Ureter (tissue), 1 donor: ENCODE data around the gene TRIO. TPM values are rescaled to one million over a fixed set of nuclear protein-coding genes. Genes with fewer than 3 reads are reported as not detected.
"Not testable (repeated sequence)": the region's sequence is repeated elsewhere in the genome, so short reads cannot be mapped to it uniquely, and the experiment has no call there.

Experiments
- DNase-seq: peaks from one replicate; pipeline ENCODE4 v3.0.0-alpha.2; 2020; ENCODE audit warnings: low spot score
- total RNA-seq: library from RNA; stranded (reverse); gene quantifications from one replicate; pipeline ENCODE4 v1.2.4, GENCODE V29; 2023
- donor health status: DM: yes; HTN: yes; CAD: no.

Gene TRIO
- total RNA-seq, 1 donor from 2014 or later: 216 TPM

DNA sequence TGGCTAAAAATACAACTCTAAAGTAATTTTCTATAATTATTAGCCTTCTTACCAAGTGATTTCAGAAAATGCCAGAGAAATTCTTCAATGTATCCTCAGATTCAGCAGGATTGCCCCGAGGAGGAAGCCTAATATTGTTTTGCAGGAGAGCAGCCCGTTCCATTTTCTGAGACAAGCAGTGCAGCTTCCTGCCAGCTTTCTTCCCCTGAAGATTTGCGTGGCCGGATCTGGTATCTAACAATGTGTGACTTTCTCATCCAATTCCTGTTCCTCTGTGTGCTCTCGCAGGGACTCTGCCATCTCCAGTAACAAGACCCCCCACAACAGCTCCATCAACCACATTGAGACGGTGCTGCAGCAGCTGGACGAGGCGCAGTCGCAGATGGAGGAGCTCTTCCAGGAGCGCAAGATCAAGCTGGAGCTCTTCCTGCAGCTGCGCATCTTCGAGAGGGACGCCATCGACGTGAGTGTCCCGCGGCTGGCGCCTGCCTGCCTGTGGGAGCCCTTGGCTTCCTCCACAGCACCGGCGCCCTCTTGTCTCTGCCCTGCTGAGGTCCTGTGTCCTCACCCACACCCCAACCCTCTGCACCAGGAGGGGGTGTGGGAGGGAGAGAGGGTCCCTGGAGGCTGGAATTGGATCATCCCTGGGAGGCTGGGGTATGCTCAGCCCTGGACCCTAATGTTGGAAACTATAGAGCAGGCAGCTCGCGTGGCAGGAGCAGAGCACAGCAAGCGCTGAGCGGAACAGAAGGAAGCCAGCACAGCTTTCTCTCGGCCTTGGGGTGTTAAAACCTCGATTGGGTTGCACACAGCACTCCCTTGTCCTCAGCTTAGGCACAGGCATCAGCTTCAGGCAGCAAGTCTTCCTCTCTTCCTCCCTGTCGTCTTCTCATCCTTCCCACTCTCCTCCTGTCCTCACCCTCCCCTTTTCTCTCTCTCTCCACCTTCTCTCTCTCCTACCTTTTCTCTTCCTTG lies 216.2 kb downstream of the TRIO start:
- DNase-seq: no peak

DNA sequence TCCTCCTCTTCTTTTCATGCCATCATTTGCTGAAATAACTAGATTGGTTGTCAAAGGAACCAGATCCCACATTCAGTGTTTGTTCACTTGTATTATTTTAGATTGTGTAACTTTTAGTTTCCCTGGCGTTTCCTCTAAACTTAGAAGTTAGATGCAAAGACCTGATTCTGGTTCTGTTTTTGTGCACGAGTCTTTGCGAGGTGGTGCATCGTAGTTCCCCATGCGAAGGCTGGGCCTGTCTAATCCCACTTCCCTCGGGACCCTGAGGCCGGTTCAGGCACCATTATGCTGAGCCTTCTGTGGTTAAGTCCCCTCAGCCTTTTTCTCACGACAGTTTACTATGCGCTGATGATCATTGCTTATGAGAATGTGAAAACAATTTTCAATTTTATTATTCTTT lies 219.3 kb downstream of the TRIO start:
- DNase-seq: no peak

DNA sequence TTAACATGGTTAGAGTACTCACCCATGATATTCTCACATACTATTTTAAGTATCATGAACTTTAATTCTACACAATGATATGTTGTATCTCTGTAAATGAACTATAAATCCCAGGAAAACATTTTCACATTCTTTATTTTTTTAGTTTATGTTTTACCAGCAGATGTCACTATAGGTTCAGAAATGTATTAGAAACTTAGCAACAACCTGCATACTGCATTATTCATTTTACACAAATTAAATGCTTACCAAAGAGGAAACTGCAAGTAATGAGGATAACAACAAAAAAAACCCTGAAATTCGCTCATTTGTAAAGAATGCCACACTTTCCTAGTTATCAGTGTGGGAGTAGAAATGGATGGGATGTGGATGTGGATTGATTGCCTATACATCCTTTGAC lies 221.0 kb downstream of the TRIO start:
- no peak for DNase-seq

DNA sequence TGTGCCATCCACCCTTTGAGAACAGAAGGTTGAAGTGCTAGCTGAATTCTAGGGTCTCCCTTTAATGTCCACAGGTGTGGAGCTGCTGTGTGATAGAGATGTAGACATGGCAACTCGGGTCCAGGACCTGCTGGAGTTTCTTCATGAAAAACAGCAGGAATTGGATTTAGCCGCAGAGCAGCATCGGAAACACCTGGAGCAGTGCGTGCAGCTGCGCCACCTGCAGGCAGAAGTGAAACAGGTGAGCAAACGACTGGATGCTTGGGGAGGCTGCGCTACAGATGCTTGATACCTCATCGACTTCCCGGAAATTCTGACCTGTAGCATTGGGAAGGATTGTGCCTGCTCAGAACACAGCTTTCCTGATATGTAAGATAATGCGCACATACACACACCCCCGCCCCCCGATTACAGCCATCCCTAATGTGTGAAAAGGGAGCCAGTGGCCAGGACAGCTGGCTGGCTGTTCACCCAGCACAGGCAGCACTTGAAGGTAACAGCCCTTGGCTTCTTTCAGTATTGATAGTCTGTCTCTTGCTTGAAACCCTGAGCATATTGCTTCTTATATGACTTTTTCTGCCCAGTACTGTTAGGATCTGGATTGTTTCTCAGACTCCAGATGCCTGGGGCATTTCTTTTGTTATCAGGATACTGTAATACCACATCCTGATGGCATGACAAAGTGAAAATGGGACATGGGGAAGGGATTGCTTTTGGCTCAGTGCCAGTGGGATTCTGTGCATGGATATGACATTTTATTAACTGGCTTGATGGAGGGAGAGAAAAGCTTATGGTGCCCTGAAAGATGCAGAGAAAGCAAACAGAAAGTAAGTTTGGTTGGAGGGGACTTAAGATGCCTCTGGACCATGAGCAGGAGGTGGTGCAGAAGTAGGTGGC lies 221.7 kb downstream of the TRIO start:
- no peak for DNase-seq

DNA sequence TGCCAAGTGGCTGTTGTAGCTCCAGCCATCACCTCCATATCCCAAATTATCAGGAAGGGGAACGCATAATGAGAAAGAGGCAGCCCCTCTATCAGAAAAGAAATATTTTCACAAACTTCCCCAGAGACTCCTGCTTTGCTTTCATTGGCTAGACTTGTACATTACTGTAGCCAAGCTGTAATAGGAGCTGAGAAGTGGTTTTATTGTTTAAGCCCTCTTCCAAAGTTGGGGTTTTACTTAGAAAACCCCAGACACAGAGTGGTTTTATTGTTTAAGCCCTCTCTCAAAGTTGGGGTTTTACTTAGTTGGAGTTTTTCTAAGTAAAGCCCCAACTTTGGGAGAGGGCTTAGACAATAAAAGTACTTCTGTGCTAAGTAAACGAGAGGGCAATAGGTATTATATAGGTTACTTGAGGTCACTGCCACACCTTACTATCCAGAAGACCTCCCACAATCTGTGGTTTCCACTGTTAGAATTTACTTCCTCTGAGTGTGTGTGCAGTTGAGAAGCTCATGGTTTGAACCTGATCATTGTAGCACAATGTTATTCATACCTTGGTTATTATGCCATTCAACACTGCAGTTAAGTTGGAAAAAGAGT lies 222.8 kb downstream of the TRIO start:
- DNase-seq: no peak

DNA sequence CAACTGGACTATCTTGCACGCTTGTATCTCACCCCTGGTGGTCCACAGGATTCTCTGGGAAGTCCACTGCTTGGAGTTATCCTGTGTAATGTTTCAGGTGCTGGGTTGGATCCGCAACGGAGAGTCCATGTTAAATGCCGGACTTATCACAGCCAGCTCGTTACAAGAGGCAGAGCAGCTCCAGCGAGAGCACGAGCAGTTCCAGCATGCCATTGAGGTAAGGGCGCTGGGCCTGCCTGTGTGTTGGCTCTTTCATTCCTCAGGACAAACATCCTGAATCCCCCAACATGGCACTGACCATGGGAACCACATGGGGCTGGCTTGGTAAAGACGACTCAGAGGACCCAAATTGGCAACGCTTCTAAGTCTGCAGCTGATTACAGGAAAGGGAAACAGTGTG lies 223.6 kb downstream of the TRIO start:
- DNase-seq: no peak

DNA sequence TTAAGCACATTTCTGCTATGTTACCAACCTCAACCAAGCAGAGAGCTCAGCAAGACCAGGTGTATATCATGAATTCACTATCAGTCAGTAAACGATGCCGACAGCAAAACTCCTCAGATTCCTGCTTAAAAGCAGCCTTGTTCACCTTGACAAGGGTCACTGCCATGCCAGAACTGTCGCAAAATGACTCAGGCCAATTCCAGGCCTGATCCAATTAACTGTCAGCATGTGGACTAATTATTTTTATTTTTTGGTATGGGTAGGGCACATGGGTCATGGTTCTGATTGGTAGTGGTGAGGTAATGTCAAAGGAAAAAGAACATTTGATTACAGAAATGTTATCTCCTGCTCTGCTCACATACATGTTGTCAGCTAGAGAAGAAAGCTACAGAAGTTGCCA lies 224.2 kb downstream of the TRIO start:
- no peak for DNase-seq

DNA sequence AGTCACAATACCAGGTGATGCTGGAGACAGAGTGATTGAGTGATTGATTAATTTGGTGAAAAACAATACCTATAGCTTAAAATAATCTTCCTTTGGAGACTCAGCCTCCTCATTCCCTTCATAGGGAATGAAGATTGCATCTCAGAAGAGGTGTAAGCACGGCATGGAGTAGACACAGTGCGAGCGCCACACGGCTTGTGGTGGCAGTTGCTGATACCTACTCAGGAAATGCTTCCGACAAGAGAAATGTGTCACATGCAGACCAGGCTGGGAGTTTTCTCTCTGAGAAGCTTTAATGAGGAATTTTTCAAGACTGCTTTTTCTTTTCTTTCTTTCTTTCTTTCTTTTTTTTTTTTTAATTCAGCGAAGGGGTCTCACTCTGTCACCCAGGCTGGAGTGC lies 226.6 kb downstream of the TRIO start:
- no peak for DNase-seq

DNA sequence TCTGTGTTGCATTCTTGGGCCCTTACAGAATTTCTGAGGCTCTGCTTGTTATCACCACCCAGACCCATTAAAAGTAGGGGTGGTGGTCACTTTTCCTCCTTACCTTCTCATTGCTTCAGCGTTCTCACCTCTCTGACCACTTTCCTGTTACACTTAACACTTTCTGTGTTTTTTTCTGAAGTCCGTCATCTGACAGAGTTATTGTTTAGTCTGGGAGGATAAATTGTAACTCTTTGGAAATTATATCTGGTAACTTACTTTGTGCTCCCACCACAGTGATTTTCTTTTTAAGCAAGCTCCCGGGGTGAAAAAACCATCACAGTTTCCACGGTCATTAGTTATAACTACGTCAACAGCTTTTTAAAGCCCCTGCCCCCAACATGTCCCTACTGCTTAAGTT lies 227.2 kb downstream of the TRIO start:
- DNase-seq: no peak

DNA sequence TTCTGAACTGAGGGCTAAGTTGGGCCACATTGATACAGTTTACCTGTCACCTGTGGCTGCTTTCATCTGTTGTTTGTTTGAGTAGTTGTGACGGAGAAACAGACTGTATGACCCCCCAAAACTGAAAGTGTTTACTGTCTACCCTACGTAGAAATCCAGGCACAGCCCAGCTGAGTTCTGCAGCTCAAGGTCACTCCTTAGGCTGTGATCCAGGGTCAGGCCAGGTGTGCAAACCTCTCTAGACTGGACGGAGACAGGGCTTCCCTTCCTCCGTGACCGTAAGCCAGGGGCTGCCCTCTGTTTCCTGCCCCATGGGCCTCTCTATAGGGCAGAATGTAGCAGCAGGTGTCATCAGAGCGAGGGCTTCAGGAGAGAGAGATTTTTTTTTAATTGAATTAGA lies 230.5 kb downstream of the TRIO start:
- DNase-seq: no peak

DNA sequence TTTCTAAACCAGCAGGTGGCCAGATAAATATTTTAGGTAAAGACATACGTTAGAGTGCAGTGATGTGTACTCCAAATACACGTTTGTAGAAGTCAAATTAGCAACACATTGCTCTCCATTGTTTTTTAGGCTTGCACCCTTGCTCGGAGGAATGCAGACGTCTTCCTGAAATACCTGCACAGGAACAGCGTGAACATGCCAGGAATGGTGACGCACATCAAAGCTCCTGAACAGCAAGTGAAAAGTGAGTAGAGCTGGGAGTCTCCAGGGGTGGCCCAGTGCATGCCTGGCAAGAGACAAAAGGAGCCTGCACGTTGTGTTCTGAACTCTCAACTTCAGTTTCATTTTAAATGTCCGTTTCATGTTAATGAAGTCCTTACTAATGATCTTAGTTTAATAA lies 231.0 kb downstream of the TRIO start:
- DNase-seq: no peak

DNA sequence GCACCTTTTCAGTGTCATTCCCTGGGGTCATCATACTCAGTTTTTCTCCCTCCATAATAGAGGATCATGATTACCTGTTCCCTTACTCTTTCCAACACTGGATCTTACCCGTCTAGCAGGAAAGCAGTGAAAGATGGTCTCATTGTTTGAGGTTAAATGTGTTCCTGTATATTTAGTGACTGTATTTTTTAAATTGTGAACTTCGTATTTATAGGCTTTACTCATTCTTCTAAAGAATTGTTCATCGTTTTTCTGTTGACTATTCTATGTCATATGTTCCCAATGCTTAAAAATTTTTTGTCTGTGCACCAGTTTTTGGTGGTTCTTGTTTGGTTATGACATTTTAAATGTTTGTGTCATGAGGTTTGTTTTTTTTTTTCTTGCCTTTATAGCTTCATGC lies 233.6 kb downstream of the TRIO start:
- no peak for DNase-seq

DNA sequence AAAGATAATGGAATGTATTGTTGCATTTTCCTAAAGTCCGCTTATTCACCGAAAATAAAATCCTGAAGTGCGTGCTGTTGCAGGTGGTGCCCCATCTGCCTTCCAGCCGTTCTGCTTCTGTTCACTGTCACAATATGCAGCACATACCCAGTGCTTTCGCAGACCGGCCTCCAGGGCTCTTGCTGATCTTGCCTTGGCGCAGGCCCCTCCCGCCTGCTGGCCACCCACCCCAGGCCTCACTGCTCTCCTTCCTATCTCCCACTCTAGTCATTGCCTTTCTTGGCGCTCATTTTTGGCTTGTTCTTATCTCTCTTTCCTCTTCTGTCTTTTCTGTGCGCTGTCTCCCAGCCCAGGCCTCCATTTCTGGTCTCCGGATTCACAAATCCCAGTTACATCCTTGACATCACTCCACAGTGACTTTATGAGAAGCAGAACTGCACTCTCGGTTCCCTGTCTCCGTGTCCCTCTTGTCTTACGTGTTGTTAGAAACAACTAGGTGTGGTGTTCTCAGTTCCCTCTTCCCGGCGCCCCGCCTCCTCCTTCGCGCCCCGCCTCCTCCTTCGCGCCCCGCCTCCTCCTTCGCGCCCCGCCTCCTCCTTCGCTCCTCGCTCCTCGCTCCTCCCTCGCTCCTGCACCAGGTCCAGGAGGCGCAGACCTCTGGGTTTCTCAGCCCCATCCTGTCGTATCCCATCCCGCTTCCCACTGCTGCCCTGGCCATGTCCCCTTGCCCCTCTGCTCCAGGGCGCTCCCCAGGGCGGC lies 236.8 kb downstream of the TRIO start:
- DNase-seq: no peak

DNA sequence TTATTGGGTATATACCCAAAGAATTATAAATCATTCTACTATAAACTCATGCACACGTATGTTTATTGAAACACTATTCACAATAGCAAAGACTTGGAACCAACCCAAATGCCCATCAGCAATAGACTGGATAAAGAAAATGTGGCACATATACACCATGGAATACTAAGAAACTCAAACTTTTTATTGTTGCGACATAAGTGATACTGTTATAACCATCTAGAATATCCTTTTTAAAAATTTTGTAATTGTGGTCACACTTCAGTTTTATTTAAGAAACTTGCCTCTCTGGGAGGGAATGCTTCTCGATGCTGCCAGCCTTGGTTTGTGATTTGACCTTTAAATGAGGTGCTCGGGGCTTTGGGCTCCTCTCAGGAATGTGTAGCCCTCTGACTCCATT lies 237.6 kb downstream of the TRIO start:
- DNase-seq: no peak

DNA sequence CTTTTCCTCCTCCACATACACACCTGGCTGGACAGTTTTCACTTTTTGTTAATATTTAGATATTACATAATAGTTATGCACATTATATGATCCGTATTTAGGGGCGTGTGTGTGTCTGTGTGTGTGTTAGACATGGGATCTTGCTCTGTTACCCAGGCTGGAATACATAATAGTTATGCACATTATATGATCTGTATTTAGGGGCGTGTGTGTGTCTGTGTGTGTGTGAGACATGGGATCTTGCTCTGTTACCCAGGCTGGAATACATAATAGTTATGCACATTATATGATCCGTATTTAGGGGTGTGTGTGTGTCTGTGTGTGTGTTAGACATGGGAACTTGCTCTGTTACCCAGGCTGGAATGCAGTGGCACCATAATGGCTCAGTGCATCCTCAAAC lies 239.5 kb downstream of the TRIO start:
- DNase-seq: no peak

DNA sequence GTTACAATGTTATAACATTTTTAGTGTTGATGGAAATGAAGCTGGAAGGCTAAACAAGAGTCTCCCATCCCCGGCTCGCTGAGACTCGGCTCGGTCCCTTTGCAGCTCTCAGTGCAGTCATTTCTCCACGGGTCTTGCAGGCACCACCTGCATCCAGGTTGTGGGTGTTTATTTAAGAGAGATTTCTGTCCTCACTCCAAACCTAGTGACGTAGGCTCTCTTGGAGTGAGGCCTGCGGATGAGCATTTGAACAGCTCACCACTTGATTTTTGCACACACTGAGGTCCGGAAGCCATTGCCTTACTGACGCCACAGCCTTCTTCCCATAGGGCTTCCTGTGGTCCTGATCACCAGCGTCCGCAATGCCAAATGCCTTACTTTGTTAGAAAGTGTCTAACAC lies 240.8 kb downstream of the TRIO start:
- DNase-seq: no peak

DNA sequence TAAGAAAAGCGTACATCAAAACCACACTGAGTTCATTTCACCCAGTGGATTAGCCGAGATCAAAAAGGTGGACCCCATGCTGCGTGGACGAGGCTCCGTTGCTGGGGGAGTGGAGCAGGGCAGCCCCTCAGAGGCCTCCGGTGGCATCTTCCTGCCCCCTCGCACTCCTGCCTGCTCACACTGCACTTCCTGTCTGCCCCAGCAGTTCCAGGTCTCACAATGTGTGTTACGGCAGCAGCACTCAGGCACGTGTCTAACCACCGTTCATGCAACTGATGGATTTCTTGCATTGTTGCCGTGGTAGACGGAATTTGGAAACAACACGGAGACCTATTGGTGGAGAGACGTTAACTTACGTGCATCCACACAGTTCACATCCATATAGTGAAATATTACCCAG lies 241.9 kb downstream of the TRIO start:
- no peak for DNase-seq

DNA sequence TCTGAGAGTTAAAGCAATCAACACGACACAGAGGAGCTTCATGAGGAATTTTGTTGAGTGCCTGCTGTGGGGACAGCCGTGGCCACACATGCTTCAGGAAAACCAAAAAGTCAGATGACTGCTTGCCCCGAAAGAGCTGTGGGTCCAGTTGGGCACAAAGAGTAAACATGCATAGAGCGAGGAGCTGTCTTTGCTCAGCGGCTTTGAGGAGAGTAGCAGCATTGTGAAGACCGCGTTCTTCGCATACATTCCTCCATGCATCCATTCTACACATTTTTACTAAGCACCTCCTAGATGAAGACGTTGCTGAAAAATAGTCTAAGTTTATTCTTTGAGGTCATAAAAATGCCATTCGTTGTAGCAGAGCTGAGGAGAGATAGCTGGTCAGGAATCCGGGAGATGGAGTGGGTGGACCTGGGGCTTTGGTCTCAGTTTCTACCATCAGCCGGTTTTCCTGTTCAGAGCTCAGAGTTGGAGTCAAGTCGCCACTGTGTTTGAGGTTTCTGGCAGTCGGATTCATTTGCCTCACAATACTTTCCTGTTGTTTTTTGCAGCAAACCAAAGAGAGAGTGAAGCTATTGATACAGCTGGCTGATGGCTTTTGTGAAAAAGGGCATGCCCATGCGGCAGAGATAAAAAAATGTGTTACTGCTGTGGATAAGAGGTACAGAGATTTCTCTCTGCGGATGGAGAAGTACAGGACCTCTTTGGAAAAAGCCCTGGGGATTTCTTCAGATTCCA lies 243.9 kb downstream of the TRIO start:
- DNase-seq: no peak

DNA sequence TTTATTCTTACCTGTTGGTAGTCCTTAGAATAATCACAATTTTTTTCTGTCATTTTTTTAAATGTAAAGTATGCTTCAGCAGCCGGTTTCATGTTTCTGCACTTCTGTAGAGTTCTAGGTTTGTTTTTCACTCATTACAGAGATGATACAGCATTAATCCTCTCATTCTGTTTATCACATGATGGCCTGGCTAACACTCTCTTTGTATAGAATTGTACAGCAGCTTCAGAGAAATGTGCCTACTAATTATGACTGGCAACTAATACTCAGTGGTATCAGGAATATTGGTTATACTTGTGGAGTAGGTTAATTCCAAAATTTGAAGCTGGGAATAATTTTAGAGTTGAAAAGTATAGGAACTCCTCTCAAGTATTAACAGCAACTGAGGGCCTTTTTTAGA lies 245.6 kb downstream of the TRIO start:
- no peak for DNase-seq

DNA sequence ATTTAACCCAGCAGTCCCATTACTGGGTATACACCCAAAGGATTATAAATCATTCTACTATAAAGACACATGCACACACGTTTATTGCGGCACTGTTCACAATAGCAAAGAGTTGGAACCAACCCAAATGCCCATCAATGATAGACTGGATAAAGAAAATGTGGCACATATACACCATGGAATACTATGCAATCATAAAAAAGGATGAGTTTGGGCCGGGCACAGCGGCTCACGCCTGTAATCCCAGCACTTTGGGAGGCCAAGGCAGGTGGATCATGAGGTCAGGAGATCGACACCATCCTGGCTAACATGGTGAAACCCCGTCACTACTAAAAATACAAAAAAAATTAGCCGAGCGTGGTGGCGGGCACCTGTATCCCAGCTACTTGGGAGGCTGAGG lies 249.4 kb downstream of the TRIO start:
- DNase-seq: not testable (repeated sequence)

DNA sequence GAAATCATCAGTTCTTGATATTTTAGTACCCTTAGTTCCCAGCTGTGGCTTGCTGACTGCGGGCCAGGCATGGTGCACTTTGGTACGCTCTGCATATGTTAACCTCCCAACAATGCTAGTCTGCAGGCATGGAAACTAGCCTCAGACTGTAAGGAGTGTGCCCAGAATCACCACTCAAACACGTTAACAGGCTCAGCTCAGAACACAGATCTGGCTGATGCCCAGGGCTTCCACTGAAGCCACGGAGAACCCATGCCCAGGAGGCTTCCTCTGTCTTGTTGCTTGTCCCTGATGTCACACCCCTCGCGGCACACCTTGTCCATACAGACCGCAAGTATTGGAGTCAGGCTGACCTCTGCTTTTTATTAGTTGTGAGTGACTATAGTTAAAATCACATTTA lies 251.2 kb downstream of the TRIO start:
- no peak for DNase-seq
